ENCODE data around the gene EDC3.
"Not testable (repeated sequence)": the region's sequence is repeated elsewhere in the genome, so short reads cannot be mapped to it uniquely, and the experiment has no call there.

The EDC3 gene

DNA sequence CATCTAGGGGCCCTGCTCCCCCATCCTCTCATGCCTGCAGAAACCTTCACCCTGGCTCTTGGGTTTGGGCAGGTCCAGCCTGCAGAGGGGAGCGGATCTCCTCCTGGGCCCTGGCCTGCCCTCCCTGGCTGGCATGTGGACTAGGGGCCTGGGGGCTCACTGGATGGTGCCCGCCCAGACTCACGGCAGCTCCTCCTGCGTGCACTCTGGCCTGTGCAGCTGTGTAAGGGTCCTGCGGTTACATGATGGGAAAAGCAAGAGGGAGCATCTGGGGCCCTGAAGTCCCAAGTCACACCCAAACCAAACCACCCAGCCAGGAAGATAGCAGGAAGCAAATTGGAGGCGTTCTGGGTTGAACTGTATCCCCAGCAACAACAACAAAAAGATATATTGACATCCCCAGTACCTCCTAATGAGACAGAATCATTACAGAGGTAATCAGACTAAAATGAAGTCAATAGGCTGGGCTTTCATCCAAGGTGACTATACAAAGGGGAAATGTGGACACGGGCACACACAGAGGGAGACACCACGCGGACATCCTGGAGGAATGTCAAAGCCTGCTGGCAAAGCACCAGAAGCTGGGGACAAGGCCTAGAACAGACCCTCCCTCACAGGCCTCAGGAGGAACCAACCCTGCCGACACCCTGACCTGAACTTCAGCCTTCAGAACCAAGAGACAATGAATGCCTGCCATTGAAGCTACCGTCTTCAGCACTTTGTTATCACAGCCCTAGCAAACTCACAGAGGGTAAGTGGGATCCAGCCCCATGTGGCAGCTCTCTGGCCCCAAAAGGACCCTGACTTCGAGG is 90.6 kb downstream of the EDC3 start:
- no peak for DNase-seq

- DNase-seq: no peak
Observed at GRCh38 chr15:74603789-74604705, 91.8 kb downstream of the EDC3 start.

DNA sequence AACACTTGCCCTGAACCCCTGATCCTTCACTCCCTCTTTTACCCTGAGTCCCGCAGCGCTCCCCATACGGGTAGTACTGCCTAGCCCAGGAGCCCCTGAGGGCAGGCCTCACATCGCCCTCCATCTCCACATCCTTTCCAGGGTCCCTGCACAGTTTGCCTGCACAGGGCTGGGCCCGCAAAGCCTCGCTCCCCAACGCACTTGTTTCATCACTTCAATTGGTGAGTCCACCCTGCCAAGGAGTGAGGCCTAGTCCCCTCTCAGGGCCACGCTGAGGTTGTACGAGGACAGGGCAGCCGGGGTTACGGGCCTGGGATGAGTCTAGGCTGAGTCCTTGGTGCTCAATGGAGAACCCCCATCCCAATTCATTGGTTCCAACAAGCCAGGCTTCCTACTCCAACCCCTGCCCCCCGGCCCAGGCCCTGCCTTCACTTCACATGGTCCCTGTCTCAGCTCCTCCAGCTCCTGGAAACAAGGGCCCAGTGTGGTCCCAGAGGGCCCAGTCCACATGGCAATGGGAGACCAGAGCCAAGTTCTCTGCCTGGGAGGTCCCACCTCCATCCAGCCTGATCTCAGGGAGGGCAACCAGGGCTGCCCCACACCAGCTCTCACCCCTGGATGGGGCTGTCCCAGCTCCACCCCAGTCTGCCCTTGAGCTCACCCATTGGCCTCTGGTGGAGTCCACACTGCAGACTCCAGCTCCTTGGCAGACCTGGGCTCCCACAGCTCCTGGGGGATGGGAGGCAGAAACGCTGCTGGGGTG is 92.6 kb downstream of the EDC3 start:
- DNase-seq: no peak

DNA sequence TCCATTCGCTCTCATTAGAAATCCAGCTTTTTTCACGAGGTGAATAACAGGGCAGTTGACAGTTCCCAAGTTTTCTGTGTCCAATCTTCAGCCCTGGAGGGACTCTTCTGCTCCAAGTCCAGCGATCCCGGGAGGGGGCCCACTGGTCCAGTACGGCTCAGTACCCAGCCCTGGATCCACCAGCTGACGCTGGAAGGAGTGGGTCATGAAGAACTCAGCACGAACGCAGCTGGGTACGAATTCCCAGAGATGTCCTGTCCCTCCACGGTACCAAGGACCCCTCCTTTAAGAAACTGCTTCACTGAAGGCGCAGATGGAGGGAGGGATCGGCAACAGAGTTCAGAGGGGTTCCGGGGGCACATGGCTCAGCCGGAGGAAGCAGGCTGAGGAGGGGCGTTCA is 96.7 kb downstream of the EDC3 start:
- DNase-seq: no peak

DNA sequence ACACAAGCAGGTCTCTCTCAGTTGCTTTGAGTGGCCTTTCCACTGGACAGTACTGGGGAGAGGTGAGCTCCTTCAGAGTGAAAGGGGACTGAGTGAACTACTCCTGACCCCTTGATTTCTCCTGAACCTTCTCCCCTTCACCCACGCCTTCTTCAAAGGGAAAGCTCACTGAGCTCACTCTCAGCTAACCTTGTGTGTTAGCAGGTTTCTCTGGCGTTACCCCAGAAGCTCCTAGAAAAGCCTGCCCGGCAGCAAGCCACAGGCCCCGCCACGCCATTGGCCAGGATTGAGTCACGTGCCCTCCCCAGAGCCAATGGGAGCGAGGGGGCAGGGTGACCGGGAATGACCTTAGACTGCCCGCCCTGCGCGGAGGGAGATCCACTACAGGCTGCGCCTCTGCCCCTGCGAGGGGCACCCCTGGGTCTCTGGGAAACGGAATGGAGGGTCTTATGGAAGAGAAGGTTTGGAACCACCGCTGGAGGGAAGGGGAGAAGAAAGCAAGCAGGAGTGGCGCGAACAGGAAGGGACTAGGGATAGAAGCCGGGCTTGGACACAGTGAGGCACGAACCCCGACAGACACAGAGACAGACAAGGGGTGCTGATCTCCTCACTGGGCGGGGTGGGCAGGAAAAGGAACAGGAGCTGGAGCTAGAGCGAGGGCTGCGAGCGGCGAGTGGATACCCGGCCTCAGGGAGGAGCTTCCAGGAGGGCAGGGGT is 97.5 kb downstream of the EDC3 start:
- peak; percentile 78 to 91 for DNase-seq

DNA sequence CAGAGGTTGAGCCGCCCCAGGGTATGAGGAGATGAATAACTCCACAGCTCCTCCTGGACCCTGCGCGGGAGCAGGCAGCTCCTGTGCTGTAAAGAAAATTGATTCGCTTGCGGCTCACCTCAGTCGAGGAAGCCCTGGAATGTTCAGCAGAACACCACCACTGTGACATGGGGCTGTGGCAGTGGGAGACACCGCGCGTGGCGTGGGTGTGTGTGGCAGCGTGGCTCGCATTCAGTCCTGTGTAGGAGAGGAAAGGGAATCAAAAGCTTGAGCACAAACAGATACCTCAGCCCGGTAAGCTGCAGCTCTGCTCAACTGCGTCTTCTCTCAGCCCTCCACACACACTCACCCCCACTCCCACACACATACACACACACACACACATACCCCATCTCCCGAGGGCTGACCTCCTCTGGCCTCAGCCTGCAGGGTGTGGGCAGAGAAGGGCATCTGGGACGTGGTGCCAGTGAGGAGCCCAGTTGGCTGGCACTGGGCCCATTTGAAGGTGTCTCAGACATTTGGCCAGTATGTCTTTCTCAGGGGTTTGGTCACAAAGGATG is 98.6 kb downstream of the EDC3 start:
- DNase-seq: not testable (repeated sequence)

GRCh38 chr15:74596736-74597135 is 99.1 kb downstream of the EDC3 start:
- DNase-seq: not testable (repeated sequence)

DNA sequence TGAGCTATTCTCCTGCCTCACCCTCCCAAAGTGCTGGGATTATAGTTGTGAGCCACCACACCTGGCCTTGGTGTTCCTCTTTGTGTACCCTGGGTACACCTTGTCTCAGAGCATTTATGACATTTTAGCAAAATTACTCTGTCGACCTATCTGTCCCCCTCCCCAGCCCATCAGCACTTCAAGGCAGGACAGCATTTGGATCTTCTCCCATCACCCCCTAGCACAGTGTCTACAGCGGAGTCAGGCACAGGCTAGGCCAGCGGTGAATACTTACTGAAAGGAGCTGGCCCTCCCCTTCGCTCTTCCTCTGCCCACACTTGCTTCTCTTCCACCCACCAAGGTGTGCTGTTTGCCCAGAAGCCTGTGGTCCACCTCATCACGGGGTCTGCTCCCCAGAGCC is 100.6 kb downstream of the EDC3 start:
- no peak for DNase-seq

DNA sequence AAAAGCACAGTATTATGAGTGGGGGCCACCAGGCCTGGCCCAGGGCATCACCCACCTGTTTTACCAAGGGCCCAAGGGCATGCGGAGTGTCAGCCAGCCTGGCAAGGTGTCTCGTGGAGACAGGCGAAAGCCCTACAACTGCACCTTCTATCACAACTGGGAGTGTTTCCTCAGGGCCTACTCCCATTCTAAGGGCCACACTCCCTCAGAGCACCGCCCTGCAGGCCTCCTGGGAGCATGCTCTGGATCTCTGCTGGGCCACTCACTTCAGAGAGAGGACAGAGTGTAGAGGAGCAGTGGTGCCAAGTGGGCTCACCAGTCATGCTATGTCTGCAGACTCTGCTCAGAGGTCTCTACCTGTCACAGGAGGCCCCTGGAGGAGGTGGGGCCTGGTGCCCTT is 101.4 kb downstream of the EDC3 start:
- DNase-seq: no peak

GRCh38 chr15:74593122-74593521 is 102.7 kb downstream of the EDC3 start:
- DNase-seq: no peak

- no peak for DNase-seq
Observed at GRCh38 chr15:74592222-74592621, 103.6 kb downstream of the EDC3 start.

DNA sequence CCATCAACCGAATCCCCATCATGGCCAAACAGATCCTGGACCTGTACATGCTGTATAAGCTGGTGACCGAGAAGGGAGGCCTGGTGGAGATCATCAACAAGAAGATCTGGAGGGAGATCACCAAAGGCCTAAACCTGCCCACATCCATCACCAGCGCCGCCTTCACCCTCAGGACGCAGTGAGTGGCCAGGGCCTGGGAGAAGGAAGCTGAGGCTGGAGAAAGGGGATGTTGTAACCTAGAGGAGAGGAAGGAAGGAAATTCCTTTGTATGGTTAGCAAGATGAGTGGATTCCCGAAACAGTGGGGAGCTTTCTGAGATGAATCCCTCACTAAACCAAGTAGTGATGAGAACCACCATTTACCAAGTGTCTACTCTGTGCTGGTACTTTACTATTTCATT is 106.0 kb downstream of the EDC3 start:
- DNase-seq: peak; percentile 8 to 26

GRCh38 chr15:74585857-74586256 is 110.0 kb downstream of the EDC3 start:
- DNase-seq: no peak

DNA sequence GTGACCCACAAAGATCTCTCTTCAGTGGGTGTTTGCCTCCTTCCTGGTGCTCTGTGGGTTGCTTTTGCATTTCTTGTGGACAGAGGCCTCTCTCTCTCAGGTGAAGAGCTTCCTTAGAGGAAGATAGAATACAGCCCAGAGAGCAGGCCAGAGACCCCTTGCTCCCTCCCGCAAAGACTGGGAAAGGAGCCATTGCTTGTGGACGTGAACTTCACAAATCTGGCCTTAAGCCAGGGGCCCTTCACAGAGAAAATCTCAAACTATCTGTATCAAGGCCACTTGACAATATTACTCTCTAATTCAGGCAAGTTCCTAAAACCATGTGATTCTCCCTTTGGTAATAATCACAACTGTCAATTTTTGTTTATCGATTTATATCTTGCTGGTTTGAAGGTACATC is 110.6 kb downstream of the EDC3 start:
- DNase-seq: no peak

- DNase-seq: no peak
Observed at GRCh38 chr15:74584779-74585178, 111.0 kb downstream of the EDC3 start.

DNA sequence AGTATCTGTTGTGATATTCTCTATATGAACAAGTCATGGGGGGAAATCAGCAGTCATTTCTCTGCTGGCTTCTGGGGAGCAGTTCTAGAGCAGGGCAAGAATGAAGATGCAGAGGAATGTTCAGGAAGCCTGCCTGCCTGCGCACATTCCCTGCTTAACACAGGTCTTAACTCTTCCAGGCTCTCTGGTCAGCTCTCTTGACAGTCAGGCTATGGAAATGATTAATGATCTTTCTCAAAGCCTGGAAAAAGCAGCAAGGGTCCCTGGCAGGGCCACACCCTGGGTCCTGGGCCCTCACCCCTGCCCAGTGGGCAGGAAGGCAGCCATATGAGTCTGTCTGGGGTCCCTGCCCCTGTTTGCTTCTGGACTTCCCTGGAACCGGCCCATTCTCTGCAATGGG is 111.6 kb downstream of the EDC3 start:
- no peak for DNase-seq
